ENCODE measurements around the gene KCTD14. TPM values are rescaled to one million over a fixed set of nuclear protein-coding genes. Genes with fewer than 3 reads are reported as not detected.
A peak's percentile ranks its signal among the peaks of the same experiment; 100 is the strongest.

KCTD14 gene
- total RNA-seq, 1 experiment from 2014 or later = 12.5 TPM

GRCh38 chr11:78020246-78020645, 2.8 kb downstream of the KCTD14 start:
- Histone ChIP-seq H2BK20ac (ENCODE audit: low read depth, low read length, poor library complexity, severe bottlenecking) (no peak overlapping the region), H2BK120ac (ENCODE audit: low read depth, low read length, poor library complexity, severe bottlenecking) (no peak overlapping the region), H3K79me1 (ENCODE audit: insufficient read depth, low read depth, low read length, poor library complexity, severe bottlenecking) (no peaks in the 10 kb centered on the region), H4K5ac (ENCODE audit: insufficient read length, low read depth, low read length) (no peak overlapping the region), H2BK15ac (ENCODE audit: low read depth, low read length) (no peak overlapping the region), H3K23ac (ENCODE audit: insufficient read length, low read depth, low read length) (no peak overlapping the region), H3K9me3 (ENCODE audit: control insufficient read depth, low read depth, low read length) (no peaks in the 10 kb centered on the region), H4K20me1 (ENCODE audit: control insufficient read depth, insufficient read depth, insufficient read length) (no peaks in the 10 kb centered on the region), H3K4me1 (ENCODE audit: insufficient read depth, low read length) (peaks cover 3% of the 10 kb centered on the region; the same call in 1 of the 2 replicates), H3K18ac (ENCODE audit: insufficient read length, low read depth, low read length) (no peak overlapping the region), H2BK12ac (ENCODE audit: insufficient read length, low read depth, low read length) (no peak overlapping the region), H3K27ac (ENCODE audit: insufficient read length, low read depth, low read length) (no peak overlapping the region), H4K91ac (ENCODE audit: insufficient read length, low read depth, low read length) (no peak overlapping the region), H2AFZ (ENCODE audit: low read length) (no peak overlapping the region), H3K27me3 (ENCODE audit: insufficient read depth, low read length) (no peaks in the 10 kb centered on the region), H3T11ph (ENCODE audit: low read length) (no peak overlapping the region), H4K8ac (replicated peaks; ENCODE audit: insufficient read length, low read depth, low read length) (no peak overlapping the region), H3K14ac (ENCODE audit: insufficient read depth, low read length) (no peak overlapping the region), H3K9ac (ENCODE audit: extremely low read depth, insufficient read length, low read length) (no peak overlapping the region), H3K56ac (ENCODE audit: insufficient read length, low read depth, low read length) (no peak overlapping the region), H2AK5ac (ENCODE audit: insufficient read length, low read length) (no peak overlapping the region), H3K4me2 (ENCODE audit: insufficient read depth, insufficient read length, low read length) (no peak overlapping the region), H3K79me2 (ENCODE audit: insufficient read depth, low read length) (no peaks in the 10 kb centered on the region), H2BK5ac (ENCODE audit: insufficient read length, low read length) (no peak overlapping the region), H3K4ac (ENCODE audit: low read depth, low read length) (no peak overlapping the region), H3K23me2 (ENCODE audit: insufficient read length, low read depth, low read length, poor library complexity, severe bottlenecking) (peaks cover 10% of the 10 kb centered on the region)
- Mint-ChIP-seq H3K4me3 (no peak overlapping the region), H3K4me1 (peaks cover 24 to 27% of the 10 kb centered on the region in 2 experiments), H3K36me3 (ENCODE audit: insufficient read depth in 1 of 3, low read depth in 3 of 3) (peaks cover 7 to 18% (median 17%) of the 10 kb centered on the region in 3 experiments; a peak in 6 of 7 replicates), H3K27ac (peak overlapping the region in 2 of 3 experiments; percentile 19 to 31; a peak in 1 of 7 replicates), H3K27me3 (ENCODE audit: low read depth) (no peaks in the 10 kb centered on the region), H3K9me3 (no peaks in the 10 kb centered on the region)
- DNase-seq = no peak
- no CpG with 5 or more reads among the region's 3 CpGs for WGBS (ENCODE audit: extremely low coverage, insufficient read length, low lambda C conversion rate)
- TF ChIP-seq, protein P1, sequence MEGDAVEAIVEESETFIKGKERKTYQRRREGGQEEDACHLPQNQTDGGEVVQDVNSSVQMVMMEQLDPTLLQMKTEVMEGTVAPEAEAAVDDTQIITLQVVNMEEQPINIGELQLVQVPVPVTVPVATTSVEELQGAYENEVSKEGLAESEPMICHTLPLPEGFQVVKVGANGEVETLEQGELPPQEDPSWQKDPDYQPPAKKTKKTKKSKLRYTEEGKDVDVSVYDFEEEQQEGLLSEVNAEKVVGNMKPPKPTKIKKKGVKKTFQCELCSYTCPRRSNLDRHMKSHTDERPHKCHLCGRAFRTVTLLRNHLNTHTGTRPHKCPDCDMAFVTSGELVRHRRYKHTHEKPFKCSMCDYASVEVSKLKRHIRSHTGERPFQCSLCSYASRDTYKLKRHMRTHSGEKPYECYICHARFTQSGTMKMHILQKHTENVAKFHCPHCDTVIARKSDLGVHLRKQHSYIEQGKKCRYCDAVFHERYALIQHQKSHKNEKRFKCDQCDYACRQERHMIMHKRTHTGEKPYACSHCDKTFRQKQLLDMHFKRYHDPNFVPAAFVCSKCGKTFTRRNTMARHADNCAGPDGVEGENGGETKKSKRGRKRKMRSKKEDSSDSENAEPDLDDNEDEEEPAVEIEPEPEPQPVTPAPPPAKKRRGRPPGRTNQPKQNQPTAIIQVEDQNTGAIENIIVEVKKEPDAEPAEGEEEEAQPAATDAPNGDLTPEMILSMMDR (conservative IDR thresholded peaks at IDR 0.05) = no peak
